Gastroesophageal sphincter (tissue), 3 donors: Measurements from ENCODE around the gene DCLRE1C.
"Not testable (repeated sequence)": the region's sequence is repeated elsewhere in the genome, so short reads cannot be mapped to it uniquely, and the experiment has no call there.

Experiments
- CTCF ChIP-seq, 4 experiments: fragments of 200-600 bp in 2 of 4; fragments of 450-650 bp in 2 of 4; sonication (generic) in 1 of 4; IDR thresholded peaks; one replicate each; pipeline ENCODE4 v1.5.1; 2017 to 2019; ENCODE audit warnings: antibody characterized with exemption in 4 of 4, mild to moderate bottlenecking in 2 of 4, moderate library complexity in 2 of 4
- EP300 ChIP-seq: sonication (generic); formaldehyde crosslinking; IDR thresholded peaks from one replicate; pipeline ENCODE4 v1.6.1; 2017; ENCODE audit warnings: antibody characterized with exemption, mild to moderate bottlenecking
- POLR2A ChIP-seq, 2 donors: fragments of 450-650 bp; IDR thresholded peaks; one replicate each; pipeline ENCODE4 v1.6.1; 2017; ENCODE audit warnings: antibody characterized with exemption in 2 of 2, mild to moderate bottlenecking in 2 of 2, moderate library complexity in 1 of 2
- POLR2AphosphoS5 ChIP-seq: sonication (generic); formaldehyde crosslinking; IDR thresholded peaks from one replicate; pipeline ENCODE4 v1.6.1; 2017; ENCODE audit warnings: antibody characterized with exemption

- not testable (repeated sequence) for TF ChIP-seq POLR2A (IDR thresholded peaks at IDR 0.05); CTCF (IDR thresholded peaks at IDR 0.05); POLR2AphosphoS5; EP300
These were observed 20.5 kb upstream of the DCLRE1C start for GRCh38 chr10:14974153-14974998.
